ENCODE measurements around the gene GUCY1A1.

GRCh38 chr4:155712846-155713245 is 46.2 kb downstream of the GUCY1A1 start:
- TF ChIP-seq CTCF (IDR thresholded peaks at IDR 0.05; ENCODE audit: insufficient read depth, low read depth, low read length) (no peak), EZH2 (IDR thresholded peaks at IDR 0.05; ENCODE audit: insufficient read depth, low read length) (no peak)
